Measurements from ENCODE around the gene PCDHB13.
"Not testable (repeated sequence)": the region's sequence is repeated elsewhere in the genome, so short reads cannot be mapped to it uniquely, and the experiment has no call there.

The PCDHB13 gene

DNA sequence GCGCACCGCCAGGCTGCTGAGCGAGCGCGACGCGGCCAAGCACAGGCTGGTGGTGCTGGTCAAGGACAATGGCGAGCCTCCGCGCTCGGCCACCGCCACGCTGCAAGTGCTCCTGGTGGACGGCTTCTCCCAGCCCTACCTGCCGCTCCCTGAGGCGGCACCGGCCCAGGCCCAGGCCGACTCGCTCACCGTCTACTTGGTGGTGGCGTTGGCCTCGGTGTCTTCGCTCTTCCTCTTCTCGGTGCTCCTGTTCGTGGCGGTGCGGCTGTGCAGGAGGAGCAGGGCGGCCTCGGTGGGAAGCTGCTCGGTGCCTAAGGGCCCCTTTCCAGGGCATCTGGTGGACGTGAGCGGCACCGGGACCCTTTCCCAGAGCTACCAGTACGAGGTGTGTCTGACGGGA, 12.1 kb upstream of the PCDHB13 start:
- DNase-seq (ENCODE audit: low read depth in 2 of 2): not testable (repeated sequence)

DNA sequence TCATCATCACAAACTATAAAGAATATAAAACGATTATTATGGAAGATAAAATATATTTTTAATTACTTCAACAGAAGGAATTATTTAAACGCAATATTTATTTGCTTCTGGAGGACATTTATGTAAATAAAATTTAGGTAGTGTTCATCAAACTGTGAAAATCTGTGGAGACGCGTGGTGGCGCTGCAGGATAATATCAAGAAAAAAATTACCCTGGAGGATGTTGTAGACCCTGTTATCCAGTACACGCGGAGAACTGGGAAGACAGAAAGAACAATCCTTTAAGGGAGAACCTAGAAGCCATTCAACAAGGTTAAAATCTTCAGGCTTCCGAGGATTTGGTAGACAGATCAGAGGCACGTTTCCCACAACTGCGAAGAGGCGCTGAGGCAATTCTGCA, 5.2 kb upstream of the PCDHB13 start, which contains the start of gene PCDHB12:
TSS of gene PCDHB12 (plus strand) at position 242 of the 400 bp plus-strand sequence. CDS start 189 bp downstream, outside the sequence.
- DNase-seq (ENCODE audit: low read depth in 2 of 2): no peak

GRCh38 chr5:141210281-141210680, 3.4 kb upstream of the PCDHB13 start:
- not testable (repeated sequence) for DNase-seq (ENCODE audit: low read depth in 2 of 2)

GRCh38 chr5:141210849-141211248, 2.9 kb upstream of the PCDHB13 start:
- not testable (repeated sequence) for DNase-seq (ENCODE audit: low read depth in 2 of 2)

DNA sequence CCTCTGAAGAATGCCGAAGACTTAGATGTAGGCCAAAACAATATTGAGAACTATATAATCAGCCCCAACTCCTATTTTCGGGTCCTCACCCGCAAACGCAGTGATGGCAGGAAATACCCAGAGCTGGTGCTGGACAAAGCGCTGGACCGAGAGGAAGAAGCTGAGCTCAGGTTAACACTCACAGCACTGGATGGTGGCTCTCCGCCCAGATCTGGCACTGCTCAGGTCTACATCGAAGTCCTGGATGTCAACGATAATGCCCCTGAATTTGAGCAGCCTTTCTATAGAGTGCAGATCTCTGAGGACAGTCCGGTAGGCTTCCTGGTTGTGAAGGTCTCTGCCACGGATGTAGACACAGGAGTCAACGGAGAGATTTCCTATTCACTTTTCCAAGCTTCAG, 864 bp downstream of the PCDHB13 start:
- DNase-seq (ENCODE audit: low read depth in 2 of 2): not testable (repeated sequence)

- not testable (repeated sequence) for DNase-seq (ENCODE audit: low read depth in 2 of 2)
Measured at GRCh38 chr5:141215504-141215903, 1.8 kb downstream of the PCDHB13 start.

GRCh38 chr5:141216035-141216434, 2.3 kb downstream of the PCDHB13 start:
- DNase-seq (ENCODE audit: low read depth in 2 of 2): not testable (repeated sequence)

DNA sequence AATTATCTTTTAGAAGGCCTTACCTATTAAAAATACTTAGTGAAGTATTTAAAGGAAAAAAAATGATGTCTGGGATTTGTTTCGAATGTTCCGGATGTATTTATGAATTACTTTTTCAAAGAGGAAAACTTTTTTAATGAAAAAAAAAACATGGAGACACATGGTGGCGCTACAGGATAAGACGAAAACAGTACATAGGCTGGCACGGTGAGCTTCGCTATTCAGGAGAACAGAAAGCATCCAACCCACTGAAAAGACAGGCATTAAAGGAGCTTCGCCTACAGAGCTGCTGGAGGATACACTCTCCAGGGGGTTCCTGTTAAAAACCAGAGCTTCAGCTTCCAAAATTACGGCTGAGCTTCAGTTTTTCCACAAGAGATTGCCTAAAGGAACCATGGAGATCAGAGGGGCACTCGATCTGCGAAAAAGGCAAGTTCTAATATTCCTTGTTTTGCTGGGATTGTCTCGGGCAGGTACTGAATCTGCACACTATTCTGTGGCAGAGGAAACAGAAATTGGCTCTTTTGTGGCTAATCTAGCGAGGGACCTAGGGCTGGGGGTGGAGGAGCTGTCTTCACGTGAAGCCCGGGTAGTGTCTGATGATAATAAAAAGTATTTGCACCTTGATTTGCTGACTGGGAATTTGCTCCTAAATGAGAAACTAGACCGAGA, 9.5 kb downstream of the PCDHB13 start, which contains the start of gene PCDHB14:
TSS of gene PCDHB14 (plus strand) at position 232 of the 672 bp plus-strand sequence. CDS start at position 395, 163 bp downstream.
- DNase-seq (ENCODE audit: low read depth in 2 of 2): no peak

DNA sequence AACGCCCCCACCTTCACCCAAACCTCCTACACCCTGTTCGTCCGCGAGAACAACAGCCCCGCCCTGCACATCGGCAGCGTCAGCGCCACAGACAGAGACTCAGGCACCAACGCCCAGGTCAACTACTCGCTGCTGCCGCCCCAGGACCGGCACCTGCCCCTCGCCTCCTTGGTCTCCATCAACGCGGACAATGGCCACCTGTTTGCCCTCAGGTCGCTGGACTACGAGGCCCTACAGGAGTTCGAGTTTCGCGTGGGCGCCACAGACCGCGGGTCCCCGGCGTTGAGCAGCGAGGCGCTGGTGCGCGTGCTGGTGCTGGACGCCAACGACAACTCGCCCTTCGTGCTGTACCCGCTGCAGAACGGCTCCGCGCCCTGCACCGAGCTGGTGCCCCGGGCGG, 11.1 kb downstream of the PCDHB13 start:
- not testable (repeated sequence) for DNase-seq (ENCODE audit: low read depth in 2 of 2)

GRCh38 chr5:141225421-141225820, 11.7 kb downstream of the PCDHB13 start:
- not testable (repeated sequence) for DNase-seq (ENCODE audit: low read depth in 2 of 2)

GRCh38 chr5:141234109-141234667, 20.5 kb downstream of the PCDHB13 start:
- DNase-seq (ENCODE audit: low read depth in 2 of 2): no peak

DNA sequence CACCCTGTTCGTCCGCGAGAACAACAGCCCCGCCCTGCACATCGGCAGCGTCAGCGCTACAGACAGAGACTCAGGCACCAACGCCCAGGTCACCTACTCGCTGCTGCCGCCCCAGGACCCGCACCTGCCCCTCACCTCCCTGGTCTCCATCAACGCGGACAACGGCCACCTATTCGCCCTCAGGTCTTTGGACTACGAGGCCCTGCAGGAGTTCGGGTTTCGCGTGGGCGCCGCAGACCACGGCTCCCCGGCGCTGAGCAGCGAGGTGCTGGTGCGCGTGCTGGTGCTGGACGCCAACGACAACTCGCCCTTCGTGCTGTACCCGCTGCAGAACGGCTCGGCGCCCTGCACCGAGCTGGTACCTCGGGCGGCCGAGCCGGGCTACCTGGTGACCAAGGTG, 22.2 kb downstream of the PCDHB13 start:
- DNase-seq (ENCODE audit: low read depth in 2 of 2): not testable (repeated sequence)

DNA sequence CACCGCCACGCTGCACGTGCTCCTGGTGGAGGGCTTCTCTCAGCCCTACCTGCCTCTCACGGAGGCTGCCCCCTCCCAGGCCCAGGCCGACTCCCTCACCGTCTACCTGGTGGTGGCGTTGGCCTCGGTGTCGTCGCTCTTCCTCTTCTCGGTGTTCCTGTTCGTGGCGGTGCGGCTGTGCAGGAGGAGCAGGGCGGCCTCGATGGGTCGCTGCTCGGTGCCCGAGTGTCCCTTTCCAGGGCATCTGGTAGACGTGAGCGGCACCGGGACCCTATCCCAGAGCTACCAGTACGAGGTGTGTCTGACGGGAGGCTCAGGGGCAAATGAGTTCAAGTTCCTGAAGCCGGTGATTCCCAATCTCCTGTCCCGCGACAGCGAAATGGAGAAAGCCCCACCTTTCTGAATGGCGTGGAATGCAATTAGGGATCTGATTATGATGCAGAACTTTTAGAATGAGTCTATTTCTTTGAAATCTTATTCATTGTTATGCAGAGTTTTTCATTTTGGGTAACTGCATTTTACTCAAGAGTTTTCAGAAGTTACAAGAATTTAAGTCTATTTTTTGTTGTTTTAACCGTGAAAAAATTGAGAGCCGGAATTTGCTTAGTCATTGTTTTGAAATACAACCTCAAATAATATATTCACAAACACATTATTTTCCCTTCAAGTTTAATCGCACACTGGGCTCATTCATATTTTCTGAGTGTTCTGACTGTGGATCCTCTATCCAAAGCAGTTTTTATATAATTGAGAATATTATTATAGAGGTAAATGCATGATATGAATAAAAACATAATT, 23.0 kb downstream of the PCDHB13 start:
- no peak for DNase-seq (ENCODE audit: low read depth in 2 of 2)

DNA sequence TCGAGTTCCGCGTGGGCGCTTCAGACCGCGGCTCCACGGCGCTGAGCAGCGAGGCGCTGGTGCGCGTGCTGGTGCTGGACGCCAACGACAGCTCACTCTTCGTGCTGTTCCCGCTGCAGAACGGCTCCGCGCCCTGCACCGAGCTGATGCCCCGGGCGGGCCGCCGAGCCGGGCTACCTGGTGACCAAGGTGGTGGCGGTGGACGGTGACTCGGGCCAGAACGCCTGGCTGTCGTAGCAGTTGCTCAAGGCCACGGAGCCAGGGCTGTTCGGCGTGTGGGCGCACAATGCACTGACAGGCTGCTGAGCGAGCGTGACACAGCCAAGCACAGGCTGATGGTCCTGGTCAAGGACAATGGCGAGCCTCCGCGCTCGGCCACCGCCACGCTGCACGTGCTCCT, 27.8 kb downstream of the PCDHB13 start:
- no peak for DNase-seq (ENCODE audit: low read depth in 2 of 2)

- no peak for DNase-seq (ENCODE audit: low read depth in 2 of 2)
Measured at GRCh38 chr5:141245250-141245717, 31.6 kb downstream of the PCDHB13 start, which contains the start of gene PCDHB15. Gene PCDHB15 (plus strand): TSS chr5:141245395. CDS start chr5:141245579, 184 bp downstream.

GRCh38 chr5:141246971-141247370, 33.3 kb downstream of the PCDHB13 start:
- not testable (repeated sequence) for DNase-seq (ENCODE audit: low read depth in 2 of 2)

- not testable (repeated sequence) for DNase-seq (ENCODE audit: low read depth in 2 of 2)
Measured at GRCh38 chr5:141247434-141247833, 33.7 kb downstream of the PCDHB13 start.

GRCh38 chr5:141250576-141250975, 36.9 kb downstream of the PCDHB13 start:
- no peak for DNase-seq (ENCODE audit: low read depth in 2 of 2)

GRCh38 chr5:141258464-141258863, 44.7 kb downstream of the PCDHB13 start:
- no peak for DNase-seq (ENCODE audit: low read depth in 2 of 2)

- DNase-seq (ENCODE audit: low read depth in 2 of 2): no peak
Measured at GRCh38 chr5:141258948-141259347, 45.2 kb downstream of the PCDHB13 start.

DNA sequence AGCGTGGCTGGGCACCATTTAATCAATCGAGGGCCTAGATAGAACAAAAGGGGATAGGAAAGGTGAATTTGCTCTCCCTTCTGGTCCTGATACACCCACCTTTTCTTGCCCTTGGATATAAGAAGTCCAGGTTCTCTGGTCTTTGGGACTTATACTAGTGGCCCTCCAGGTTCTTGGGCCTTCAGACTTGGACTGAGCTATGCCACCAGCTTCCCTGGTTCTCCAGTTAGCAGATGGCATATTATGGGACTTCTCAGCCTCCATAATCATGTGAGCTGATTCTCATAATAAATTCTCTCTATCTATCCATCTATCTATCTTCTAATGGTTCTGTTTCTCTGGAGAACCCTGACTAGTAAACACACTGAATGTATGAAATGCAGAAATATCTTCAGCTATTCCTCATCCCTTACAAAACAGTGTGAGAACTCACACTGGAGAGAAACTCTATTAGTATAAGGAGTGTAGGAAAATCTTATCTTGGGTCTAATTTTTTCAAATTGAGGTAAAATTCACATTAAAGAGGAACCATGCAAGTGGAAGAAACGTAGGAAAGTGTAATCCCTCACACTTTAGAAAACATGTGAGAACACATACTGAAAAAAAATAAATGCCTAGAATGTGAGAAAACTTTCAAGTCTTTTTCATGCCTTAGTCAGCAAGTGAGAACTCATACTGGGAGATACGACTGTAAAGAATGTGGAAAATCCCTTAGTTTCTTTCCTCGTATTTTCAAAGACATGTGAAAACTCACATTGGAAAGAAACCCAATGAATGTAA, 46.9 kb downstream of the PCDHB13 start:
- no peak for DNase-seq (ENCODE audit: low read depth in 2 of 2)

GRCh38 chr5:141261238-141261546, 47.5 kb downstream of the PCDHB13 start:
- no peak for DNase-seq (ENCODE audit: low read depth in 2 of 2)
